ENCODE measurements around the gene QARS1.
A peak's percentile ranks its signal among the peaks of the same experiment; 100 is the strongest.

Gene QARS1

GRCh38 chr3:49098429-49098828 is 6.1 kb downstream of the QARS1 start:
- TF ChIP-seq CTCF (IDR thresholded peaks at IDR 0.05; ENCODE audit: borderline replicate concordance, control extremely low read depth, extremely low read depth, insufficient read depth, missing control alignments) = no peak
- DNase-seq (ENCODE audit: low spot score) = no peak
- in situ Hi-C loops (cut with MboI; ENCODE audit: low sequenced_read_pairs, unreplicated experiment) = no loop called here

DNA sequence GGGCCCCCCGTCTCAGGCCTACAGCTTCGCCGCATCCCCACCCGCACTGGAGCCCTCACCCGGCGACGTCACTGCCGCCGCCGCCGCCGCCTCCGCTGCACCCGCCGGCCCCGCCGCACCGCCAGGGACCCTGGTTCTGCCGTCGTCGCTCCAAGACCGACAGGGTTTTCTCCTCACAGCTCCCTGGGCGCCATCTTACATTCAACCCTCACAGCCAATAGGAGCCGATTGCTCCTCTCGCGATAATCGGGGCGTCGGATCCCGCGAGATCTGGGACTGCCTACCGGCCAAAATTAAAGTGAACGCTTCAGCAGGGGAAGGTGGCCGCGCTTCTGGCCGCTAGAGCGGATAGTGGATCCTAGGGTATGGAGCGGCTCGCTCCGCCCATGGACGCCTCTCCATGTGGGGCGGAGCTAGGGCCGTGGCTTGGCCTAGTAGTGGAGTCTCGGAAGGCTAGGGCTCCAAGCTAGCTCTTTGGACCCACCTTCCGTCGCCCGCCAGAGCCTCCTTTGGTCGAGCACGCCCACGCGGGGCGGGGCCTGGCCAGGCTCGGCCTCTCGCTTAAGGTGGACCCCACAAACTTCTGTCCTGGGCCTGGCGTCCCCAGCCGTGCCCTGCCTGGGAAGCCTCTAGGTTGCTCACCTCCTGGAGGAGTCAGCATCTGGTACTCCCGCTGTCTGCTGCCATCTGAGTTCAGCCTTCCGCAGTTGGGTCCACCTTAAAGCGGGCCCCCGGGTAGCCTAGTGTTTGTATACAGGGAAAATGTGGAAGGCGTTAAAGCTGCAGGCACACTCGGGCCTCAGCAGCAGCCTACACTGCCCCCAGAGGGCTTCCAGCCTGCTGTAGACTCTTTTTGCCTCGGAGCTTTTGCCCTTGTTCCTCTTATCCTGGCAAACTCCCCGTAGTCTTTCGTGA is 10.4 kb downstream of the QARS1 start, which contains the start of gene QRICH1:
QRICH1 (minus strand) TSS at position 219 of the 915 bp plus-strand sequence. CDS start 17,054 bp downstream, outside the sequence.
- DNase-seq (ENCODE audit: low spot score) = peak; percentile 94
- in situ Hi-C loops (cut with MboI; ENCODE audit: low sequenced_read_pairs, unreplicated experiment) = no loop called here
- peak; percentile 27 for TF ChIP-seq CTCF (IDR thresholded peaks at IDR 0.05; ENCODE audit: borderline replicate concordance, control extremely low read depth, extremely low read depth, insufficient read depth, missing control alignments)

DNA sequence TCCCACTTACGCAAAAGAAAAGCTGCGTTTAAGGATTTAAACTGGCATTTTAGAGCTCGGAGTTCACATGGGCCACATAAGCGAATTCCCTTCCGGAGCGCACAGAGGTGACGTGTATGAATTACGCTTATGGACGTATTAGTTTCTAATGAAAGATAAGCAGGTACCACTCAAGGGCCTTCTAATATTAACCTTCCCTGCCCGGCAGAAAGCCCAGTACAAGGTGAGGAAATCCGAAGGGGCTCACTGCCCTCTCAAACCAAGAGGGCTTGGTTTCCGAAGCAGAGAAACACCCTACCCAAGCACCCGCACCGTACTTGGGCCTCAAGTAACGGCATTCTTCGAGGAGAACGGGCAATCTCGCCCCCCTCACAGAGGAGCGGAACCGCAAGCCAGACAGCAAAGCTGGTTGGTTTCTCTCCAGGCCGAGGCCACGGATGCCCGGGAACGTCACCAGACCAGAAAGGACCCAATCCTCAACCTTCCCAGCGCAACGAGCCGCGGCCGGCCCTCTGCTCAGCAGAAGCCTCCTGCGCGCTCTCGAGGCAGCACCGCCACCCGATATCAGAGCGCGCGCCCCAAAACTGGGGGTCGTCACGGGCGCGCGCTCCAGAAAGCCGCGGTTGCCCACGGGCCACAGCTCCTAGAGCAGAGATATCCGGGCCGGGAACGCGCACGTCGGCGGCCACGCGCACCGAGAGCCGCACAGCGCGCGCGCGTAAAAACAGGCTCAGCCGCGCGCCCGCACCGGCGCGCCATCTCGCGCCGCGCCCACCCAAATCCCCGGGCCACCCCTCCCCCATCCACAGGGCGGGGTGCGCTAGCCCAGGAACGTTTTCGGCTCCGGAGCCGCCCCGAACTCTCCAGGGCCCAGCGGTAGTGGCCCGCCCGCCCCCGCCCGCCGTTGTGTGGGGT is 11.4 kb downstream of the QARS1 start:
- peak; percentile 82 for DNase-seq (ENCODE audit: low spot score)
- TF ChIP-seq CTCF (IDR thresholded peaks at IDR 0.05; ENCODE audit: borderline replicate concordance, control extremely low read depth, extremely low read depth, insufficient read depth, missing control alignments) = no peak
- in situ Hi-C loops (cut with MboI; ENCODE audit: low sequenced_read_pairs, unreplicated experiment) = no loop called here

GRCh38 chr3:49081429-49081828 is 23.1 kb downstream of the QARS1 start:
- no peak for TF ChIP-seq CTCF (IDR thresholded peaks at IDR 0.05; ENCODE audit: borderline replicate concordance, control extremely low read depth, extremely low read depth, insufficient read depth, missing control alignments)
- no peak for DNase-seq (ENCODE audit: low spot score)
- in situ Hi-C loops (cut with MboI; ENCODE audit: low sequenced_read_pairs, unreplicated experiment) = no loop called here

GRCh38 chr3:49079270-49079669 is 25.3 kb downstream of the QARS1 start:
- no peak for TF ChIP-seq CTCF (IDR thresholded peaks at IDR 0.05; ENCODE audit: borderline replicate concordance, control extremely low read depth, extremely low read depth, insufficient read depth, missing control alignments)

DNA sequence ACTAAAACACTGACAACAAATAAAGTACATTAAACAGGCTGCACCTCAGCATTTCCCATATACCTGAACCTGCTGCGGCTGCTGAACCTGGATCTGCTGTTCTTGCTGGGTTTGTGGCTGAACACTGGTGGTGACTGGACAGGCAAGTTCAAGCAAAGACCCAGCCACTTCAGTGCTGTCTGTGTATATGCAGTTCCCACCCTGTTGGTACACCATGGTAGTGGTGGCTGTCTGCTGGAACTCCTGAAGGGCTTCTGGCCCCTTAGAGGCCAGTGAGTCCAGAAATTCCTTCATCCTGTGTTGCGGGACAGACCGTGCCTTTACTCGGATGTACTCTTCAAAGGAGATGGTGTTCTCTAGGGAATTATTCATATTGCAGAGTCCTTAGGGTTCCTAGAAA is 27.9 kb downstream of the QARS1 start:
- in situ Hi-C loops (cut with MboI; ENCODE audit: low sequenced_read_pairs, unreplicated experiment) = no loop called here
- no peak for TF ChIP-seq CTCF (IDR thresholded peaks at IDR 0.05; ENCODE audit: borderline replicate concordance, control extremely low read depth, extremely low read depth, insufficient read depth, missing control alignments)
- no peak for DNase-seq (ENCODE audit: low spot score)

More at GRCh38 chr3:49079270-49079669, 25.3 kb downstream of the QARS1 start:
- in situ Hi-C loops (cut with MboI; ENCODE audit: low sequenced_read_pairs, unreplicated experiment) = no loop called here
- DNase-seq (ENCODE audit: low spot score) = no peak

All from GM13976 (cell line).